ENCODE results near the gene BRSK2.

The BRSK2 gene

DNA sequence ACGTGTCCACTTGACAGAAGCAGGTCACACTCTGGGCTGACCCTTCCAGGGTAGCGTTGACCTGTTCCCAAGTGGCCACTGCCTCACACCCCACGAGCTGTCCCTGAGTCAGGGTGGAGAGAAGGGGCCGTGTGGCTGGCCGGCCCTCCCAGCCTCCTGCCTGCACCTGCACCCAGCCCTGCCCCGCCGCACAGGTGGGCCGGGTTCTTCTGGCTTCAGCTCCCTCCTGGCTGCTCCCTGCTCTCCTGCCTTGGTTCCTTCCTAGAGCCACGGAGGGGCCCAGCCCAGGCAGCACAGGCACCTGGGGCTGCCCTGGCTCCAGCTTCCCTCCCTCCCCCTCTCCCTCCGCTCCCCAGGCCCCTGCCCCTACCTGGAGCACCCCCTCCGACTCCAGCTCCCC is 54.6 kb downstream of the BRSK2 start:
- CTCF ChIA-PET: no interaction called here
- POLR2A ChIA-PET: no interaction called here
- TF ChIP-seq PKNOX1 (IDR thresholded peaks at IDR 0.05): no peak
- TF ChIP-seq FOXK2 (IDR thresholded peaks at IDR 0.05): no peak
- no peak for TF ChIP-seq NFRKB (IDR thresholded peaks at IDR 0.05)
- TF ChIP-seq ARNT (IDR thresholded peaks at IDR 0.05): no peak
- TF ChIP-seq FOXA1 (IDR thresholded peaks at IDR 0.05): no peak
- TF ChIP-seq FOXM1 (IDR thresholded peaks at IDR 0.05; ENCODE audit: borderline replicate concordance): no peak
- TF ChIP-seq ZNF384 (IDR thresholded peaks at IDR 0.05): no peak
- no peak for TF ChIP-seq L3MBTL2 (conservative IDR thresholded peaks at IDR 0.05)
- TF ChIP-seq ELF4 (IDR thresholded peaks at IDR 0.05): no peak
- DNase-seq (ENCODE audit: extremely low spot score): no peak

GRCh38 chr11:1444823-1445422 is 55.2 kb downstream of the BRSK2 start:
- no peak for TF ChIP-seq SP1 (IDR thresholded peaks at IDR 0.05)
- ChIA-PET CTCF (no interaction called here), POLR2A (no interaction called here)
- no peak for DNase-seq (ENCODE audit: extremely low spot score)

GRCh38 chr11:1445741-1446445 is 56.2 kb downstream of the BRSK2 start:
- TF ChIP-seq PKNOX1 (IDR thresholded peaks at IDR 0.05): no peak
- TF ChIP-seq SUZ12 (IDR thresholded peaks at IDR 0.05): no peak
- no peak for TF ChIP-seq LEF1 (IDR thresholded peaks at IDR 0.05; ENCODE audit: borderline replicate concordance)
- TF ChIP-seq TARDBP (IDR thresholded peaks at IDR 0.05): no peak
- no peak for TF ChIP-seq ZNF384 (IDR thresholded peaks at IDR 0.05)
- no peak for TF ChIP-seq HDGF (IDR thresholded peaks at IDR 0.05; ENCODE audit: borderline replicate concordance)
- no peak for TF ChIP-seq ARNT (IDR thresholded peaks at IDR 0.05)
- no peak for TF ChIP-seq ELF4 (IDR thresholded peaks at IDR 0.05)
- no peak for TF ChIP-seq L3MBTL2 (conservative IDR thresholded peaks at IDR 0.05)
- TF ChIP-seq BHLHE40 (IDR thresholded peaks at IDR 0.05; ENCODE audit: borderline replicate concordance): no peak
- TF ChIP-seq NFRKB (IDR thresholded peaks at IDR 0.05): no peak
- TF ChIP-seq FOXK2 (IDR thresholded peaks at IDR 0.05): no peak
- TF ChIP-seq FOXA1 (IDR thresholded peaks at IDR 0.05): no peak
- TF ChIP-seq SP1 (IDR thresholded peaks at IDR 0.05): no peak
- TF ChIP-seq CTBP1 (IDR thresholded peaks at IDR 0.05; ENCODE audit: borderline replicate concordance): no peak
- TF ChIP-seq FOXM1 (IDR thresholded peaks at IDR 0.05; ENCODE audit: borderline replicate concordance): no peak
- CTCF ChIA-PET: no interaction called here
- POLR2A ChIA-PET: no interaction called here
- DNase-seq (ENCODE audit: extremely low spot score): no peak

GRCh38 chr11:1446623-1447022 is 56.9 kb downstream of the BRSK2 start:
- ChIA-PET CTCF (no interaction called here), POLR2A (no interaction called here)
- DNase-seq (ENCODE audit: extremely low spot score): no peak
- no peak for TF ChIP-seq L3MBTL2 (conservative IDR thresholded peaks at IDR 0.05)
- no peak for TF ChIP-seq ZNF384 (IDR thresholded peaks at IDR 0.05)
- TF ChIP-seq LEF1 (IDR thresholded peaks at IDR 0.05; ENCODE audit: borderline replicate concordance): no peak
- TF ChIP-seq ELF4 (IDR thresholded peaks at IDR 0.05): no peak
- TF ChIP-seq FOXA1 (IDR thresholded peaks at IDR 0.05): no peak
- no peak for TF ChIP-seq FOXK2 (IDR thresholded peaks at IDR 0.05)
- TF ChIP-seq TARDBP (IDR thresholded peaks at IDR 0.05): no peak
- TF ChIP-seq HDGF (IDR thresholded peaks at IDR 0.05; ENCODE audit: borderline replicate concordance): no peak
- TF ChIP-seq SP1 (IDR thresholded peaks at IDR 0.05): no peak
- no peak for TF ChIP-seq ARNT (IDR thresholded peaks at IDR 0.05)
- TF ChIP-seq BHLHE40 (IDR thresholded peaks at IDR 0.05; ENCODE audit: borderline replicate concordance): no peak
- TF ChIP-seq PKNOX1 (IDR thresholded peaks at IDR 0.05): no peak

DNA sequence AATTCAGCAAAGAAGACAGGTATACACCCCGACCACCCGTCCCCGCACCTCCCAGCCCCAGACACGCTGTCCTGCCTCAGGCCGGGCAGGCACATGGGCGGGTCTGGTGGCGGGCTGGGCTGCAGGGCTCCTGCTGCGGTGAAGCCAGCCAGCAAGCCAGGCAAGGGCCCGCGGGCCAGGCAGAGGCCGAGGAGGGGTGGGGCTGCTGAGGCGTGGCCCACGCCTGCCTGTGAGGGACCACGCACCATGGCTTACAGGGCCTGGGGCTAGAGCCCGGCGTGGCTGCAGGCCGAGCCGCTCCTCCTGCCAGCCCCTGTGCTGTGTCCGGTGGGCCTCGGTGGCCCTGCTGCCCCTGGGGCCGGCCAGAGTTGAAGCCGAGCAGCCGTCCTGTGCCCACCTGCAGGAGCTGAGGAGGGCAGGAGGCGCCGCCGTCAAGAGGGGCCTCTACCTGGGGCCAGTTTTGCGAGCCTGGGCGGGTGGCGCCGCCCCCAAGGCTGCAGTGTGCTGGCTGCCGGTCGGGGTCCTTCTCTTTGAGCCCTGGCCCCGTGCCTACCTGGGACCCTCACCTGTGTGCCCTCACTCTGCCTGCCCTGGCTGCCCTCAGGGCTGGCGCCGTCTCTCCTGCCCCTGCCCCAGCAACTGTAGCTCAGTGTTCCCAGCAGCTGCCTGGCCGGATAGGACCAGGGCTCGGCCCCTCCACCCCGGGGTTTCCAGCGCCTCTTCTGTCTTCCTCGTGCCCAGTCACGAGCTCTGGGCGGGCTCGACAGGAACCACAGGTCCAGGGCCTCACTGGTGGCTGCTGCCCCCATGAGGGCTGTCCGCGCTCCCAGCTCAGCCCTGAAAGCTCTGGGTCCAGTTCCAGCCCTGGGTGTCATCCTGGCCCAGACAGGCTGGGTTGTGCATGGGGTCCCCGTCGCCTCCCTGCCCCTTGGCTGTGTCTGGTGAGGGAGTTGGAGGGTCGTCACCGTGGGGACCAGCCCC is 58.4 kb downstream of the BRSK2 start:
- no peak for DNase-seq (ENCODE audit: extremely low spot score)
- TF ChIP-seq ARNT (IDR thresholded peaks at IDR 0.05) (no peak), LEF1 (IDR thresholded peaks at IDR 0.05; ENCODE audit: borderline replicate concordance) (no peak)
- POLR2A ChIA-PET: no interaction called here
- CTCF ChIA-PET: no interaction called here

GRCh38 chr11:1448882-1449281 is 59.1 kb downstream of the BRSK2 start:
- no peak for TF ChIP-seq FOXK2 (IDR thresholded peaks at IDR 0.05)
- no peak for TF ChIP-seq LEF1 (IDR thresholded peaks at IDR 0.05; ENCODE audit: borderline replicate concordance)
- TF ChIP-seq PKNOX1 (IDR thresholded peaks at IDR 0.05): no peak
- TF ChIP-seq NFRKB (IDR thresholded peaks at IDR 0.05): no peak
- no peak for TF ChIP-seq ARNT (IDR thresholded peaks at IDR 0.05)
- TF ChIP-seq SUZ12 (IDR thresholded peaks at IDR 0.05): no peak
- no peak for TF ChIP-seq HDGF (IDR thresholded peaks at IDR 0.05; ENCODE audit: borderline replicate concordance)
- TF ChIP-seq TARDBP (IDR thresholded peaks at IDR 0.05): no peak
- no peak for TF ChIP-seq L3MBTL2 (conservative IDR thresholded peaks at IDR 0.05)
- no peak for TF ChIP-seq SP1 (IDR thresholded peaks at IDR 0.05)
- no peak for TF ChIP-seq ZNF384 (IDR thresholded peaks at IDR 0.05)
- TF ChIP-seq FOXA1 (IDR thresholded peaks at IDR 0.05): no peak
- no peak for TF ChIP-seq BHLHE40 (IDR thresholded peaks at IDR 0.05; ENCODE audit: borderline replicate concordance)
- TF ChIP-seq ELF4 (IDR thresholded peaks at IDR 0.05): no peak
- no peak for TF ChIP-seq CTBP1 (IDR thresholded peaks at IDR 0.05; ENCODE audit: borderline replicate concordance)
- TF ChIP-seq FOXM1 (IDR thresholded peaks at IDR 0.05; ENCODE audit: borderline replicate concordance): no peak
- DNase-seq (ENCODE audit: extremely low spot score): no peak
- CTCF ChIA-PET: no interaction called here
- POLR2A ChIA-PET: no interaction called here
